ENCODE measurements around the gene GGT7.

Gene GGT7

GRCh38 chr20:34896086-34896621 is 23.5 kb upstream of the GGT7 start:
- H3K4me1 ChIP-seq (ENCODE audit: insufficient read depth, low read length, severe bottlenecking), result no peaks in the 10 kb centered on the region
- H3K4me2 ChIP-seq (ENCODE audit: low read length), result no peak overlapping the region
- H3K4me3 ChIP-seq (ENCODE audit: low read depth, low read length, poor library complexity, severe bottlenecking), result no peak overlapping the region
- H2AFZ ChIP-seq (ENCODE audit: low read length), result no peak overlapping the region
- no peaks in the 10 kb centered on the region for H3K27me3 ChIP-seq (ENCODE audit: insufficient read depth, low read length)
- H3K79me2 ChIP-seq (ENCODE audit: insufficient read depth, low read length), result no peaks in the 10 kb centered on the region
- H3K9me3 ChIP-seq (ENCODE audit: low read length), result no peaks in the 10 kb centered on the region
- TF ChIP-seq EZH2 (IDR thresholded peaks at IDR 0.05; ENCODE audit: borderline replicate concordance, low read length), result no peak
- TF ChIP-seq, protein P1, sequence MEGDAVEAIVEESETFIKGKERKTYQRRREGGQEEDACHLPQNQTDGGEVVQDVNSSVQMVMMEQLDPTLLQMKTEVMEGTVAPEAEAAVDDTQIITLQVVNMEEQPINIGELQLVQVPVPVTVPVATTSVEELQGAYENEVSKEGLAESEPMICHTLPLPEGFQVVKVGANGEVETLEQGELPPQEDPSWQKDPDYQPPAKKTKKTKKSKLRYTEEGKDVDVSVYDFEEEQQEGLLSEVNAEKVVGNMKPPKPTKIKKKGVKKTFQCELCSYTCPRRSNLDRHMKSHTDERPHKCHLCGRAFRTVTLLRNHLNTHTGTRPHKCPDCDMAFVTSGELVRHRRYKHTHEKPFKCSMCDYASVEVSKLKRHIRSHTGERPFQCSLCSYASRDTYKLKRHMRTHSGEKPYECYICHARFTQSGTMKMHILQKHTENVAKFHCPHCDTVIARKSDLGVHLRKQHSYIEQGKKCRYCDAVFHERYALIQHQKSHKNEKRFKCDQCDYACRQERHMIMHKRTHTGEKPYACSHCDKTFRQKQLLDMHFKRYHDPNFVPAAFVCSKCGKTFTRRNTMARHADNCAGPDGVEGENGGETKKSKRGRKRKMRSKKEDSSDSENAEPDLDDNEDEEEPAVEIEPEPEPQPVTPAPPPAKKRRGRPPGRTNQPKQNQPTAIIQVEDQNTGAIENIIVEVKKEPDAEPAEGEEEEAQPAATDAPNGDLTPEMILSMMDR (IDR thresholded peaks at IDR 0.05; ENCODE audit: low read length), result no peak
- H3F3A ChIP-seq (ENCODE audit: insufficient read depth, low read length), result no peaks in the 10 kb centered on the region
- H3K9me2 ChIP-seq (ENCODE audit: low read depth, low read length), result no peaks in the 10 kb centered on the region
- H4K20me1 ChIP-seq (ENCODE audit: insufficient read depth, low read length), result no peaks in the 10 kb centered on the region
- no peaks in the 10 kb centered on the region for H3K36me3 ChIP-seq (ENCODE audit: insufficient read depth, low read length)
- H3K9ac ChIP-seq (ENCODE audit: low read length), result no peak overlapping the region
- no peak overlapping the region for H3K27ac ChIP-seq (ENCODE audit: low read depth, low read length, poor library complexity, severe bottlenecking)

- Histone ChIP-seq H3K27ac (ENCODE audit: low read depth, low read length, poor library complexity, severe bottlenecking) (no peak overlapping the region), H3K9me2 (ENCODE audit: low read depth, low read length) (no peaks in the 10 kb centered on the region), H3K4me1 (ENCODE audit: insufficient read depth, low read length, severe bottlenecking) (no peaks in the 10 kb centered on the region), H3K4me3 (ENCODE audit: low read depth, low read length, poor library complexity, severe bottlenecking) (no peak overlapping the region), H3K79me2 (ENCODE audit: insufficient read depth, low read length) (no peaks in the 10 kb centered on the region), H3K4me2 (ENCODE audit: low read length) (no peak overlapping the region), H3K9ac (ENCODE audit: low read length) (no peak overlapping the region), H3K9me3 (ENCODE audit: low read length) (no peaks in the 10 kb centered on the region), H3K27me3 (ENCODE audit: insufficient read depth, low read length) (no peaks in the 10 kb centered on the region), H2AFZ (ENCODE audit: low read length) (no peak overlapping the region), H4K20me1 (ENCODE audit: insufficient read depth, low read length) (no peaks in the 10 kb centered on the region), H3F3A (ENCODE audit: insufficient read depth, low read length) (no peaks in the 10 kb centered on the region), H3K36me3 (ENCODE audit: insufficient read depth, low read length) (no peaks in the 10 kb centered on the region)
- TF ChIP-seq, protein P1 (IDR thresholded peaks at IDR 0.05; ENCODE audit: low read length), result no peak
- no peak for TF ChIP-seq EZH2 (IDR thresholded peaks at IDR 0.05; ENCODE audit: borderline replicate concordance, low read length)
Measured at GRCh38 chr20:34895465-34895864, 22.8 kb upstream of the GGT7 start.

DNA sequence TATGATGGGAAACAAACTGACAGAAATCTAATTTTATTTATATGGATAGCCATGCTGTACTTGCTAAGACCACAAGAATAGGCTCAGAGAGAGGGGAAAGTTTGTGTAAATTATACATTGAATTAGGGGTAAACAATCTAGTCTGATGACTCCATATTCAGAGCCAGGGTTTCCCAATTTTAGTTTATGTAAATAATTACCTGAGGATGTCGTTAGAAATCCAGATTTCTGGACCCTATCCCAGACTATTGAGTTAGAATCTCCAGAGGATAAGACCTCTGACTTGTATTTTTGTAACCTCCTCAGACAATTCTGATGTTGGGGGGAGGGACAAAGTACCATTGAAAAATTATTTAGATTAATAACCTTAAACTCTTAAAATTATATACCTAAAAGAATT is 22.1 kb upstream of the GGT7 start:
- H3K36me3 ChIP-seq (ENCODE audit: insufficient read depth, low read length), result no peaks in the 10 kb centered on the region
- H3K4me3 ChIP-seq (ENCODE audit: low read depth, low read length, poor library complexity, severe bottlenecking), result no peak overlapping the region
- no peaks in the 10 kb centered on the region for H3K27me3 ChIP-seq (ENCODE audit: insufficient read depth, low read length)

More for the DNA sequence above, 22.1 kb upstream of the GGT7 start:
- H3K27ac ChIP-seq (ENCODE audit: low read depth, low read length, poor library complexity, severe bottlenecking), result no peak overlapping the region
- no peak overlapping the region for H3K9ac ChIP-seq (ENCODE audit: low read length)
- H3K9me2 ChIP-seq (ENCODE audit: low read depth, low read length), result no peaks in the 10 kb centered on the region
- H2AFZ ChIP-seq (ENCODE audit: low read length), result no peak overlapping the region
- no peaks in the 10 kb centered on the region for H3K79me2 ChIP-seq (ENCODE audit: insufficient read depth, low read length)
- no peaks in the 10 kb centered on the region for H3F3A ChIP-seq (ENCODE audit: insufficient read depth, low read length)
- H3K4me2 ChIP-seq (ENCODE audit: low read length), result no peak overlapping the region
- no peak for TF ChIP-seq EZH2 (IDR thresholded peaks at IDR 0.05; ENCODE audit: borderline replicate concordance, low read length)
- TF ChIP-seq, protein P1 (IDR thresholded peaks at IDR 0.05; ENCODE audit: low read length), result no peak
- H4K20me1 ChIP-seq (ENCODE audit: insufficient read depth, low read length), result no peaks in the 10 kb centered on the region
- H3K4me1 ChIP-seq (ENCODE audit: insufficient read depth, low read length, severe bottlenecking), result no peaks in the 10 kb centered on the region
- no peaks in the 10 kb centered on the region for H3K9me3 ChIP-seq (ENCODE audit: low read length)

Measured in OCI-LY1 (cell line).